Endometrium (tissue), 2 donors: Measurements from ENCODE around the gene MAGEA3.
"Not testable (repeated sequence)": the region's sequence is repeated elsewhere in the genome, so short reads cannot be mapped to it uniquely, and the experiment has no call there.

Experiments
- FAIRE-seq: peaks from 2 replicates; lab custom pipeline; 2012; peaks lifted over from hg19 to GRCh38; lab: Jason Lieb, UNC
- donor health status: control.
- donor health status: control.

The MAGEA3 gene

GRCh38 chrX:152697952-152698931 lies at the start of gene MAGEA3:
TSS of gene MAGEA3 (plus strand) at chrX:152698794. CDS start at chrX:152700833, 2,039 bp downstream.
- FAIRE-seq = not testable (repeated sequence)

- FAIRE-seq = no peak
These were observed 46.5 kb upstream of the MAGEA3 start for GRCh38 chrX:152652060-152652459.

GRCh38 chrX:152652467-152652866 lies 46.1 kb upstream of the MAGEA3 start:
- no peak for FAIRE-seq

GRCh38 chrX:152656087-152656486 lies 42.5 kb upstream of the MAGEA3 start:
- no peak for FAIRE-seq

GRCh38 chrX:152656890-152657289 lies 41.7 kb upstream of the MAGEA3 start:
- no peak for FAIRE-seq

GRCh38 chrX:152658302-152658701 lies 40.3 kb upstream of the MAGEA3 start:
- no peak for FAIRE-seq

- FAIRE-seq = no peak
These were observed 35.5 kb upstream of the MAGEA3 start for GRCh38 chrX:152663086-152663485.

- FAIRE-seq = no peak
These were observed 24.5 kb upstream of the MAGEA3 start for GRCh38 chrX:152674135-152674534.

GRCh38 chrX:152674652-152675051 lies 23.9 kb upstream of the MAGEA3 start:
- not testable (repeated sequence) for FAIRE-seq

GRCh38 chrX:152681012-152681411 lies 17.6 kb upstream of the MAGEA3 start:
- not testable (repeated sequence) for FAIRE-seq

GRCh38 chrX:152700390-152700789 lies 1.8 kb downstream of the MAGEA3 start:
- FAIRE-seq = not testable (repeated sequence)

GRCh38 chrX:152706500-152706899 lies 7.9 kb downstream of the MAGEA3 start:
- FAIRE-seq = not testable (repeated sequence)

- FAIRE-seq = not testable (repeated sequence)
These were observed 10.6 kb downstream of the MAGEA3 start, which contains the start of gene CSAG2 for GRCh38 chrX:152709173-152709572. TSS of gene CSAG2 (minus strand) at chrX:152709273. CDS start at chrX:152709112, 161 bp downstream.

GRCh38 chrX:152713195-152713594 lies 14.6 kb downstream of the MAGEA3 start:
- not testable (repeated sequence) for FAIRE-seq

GRCh38 chrX:152713815-152714787 lies 15.5 kb downstream of the MAGEA3 start, which contains the start of gene MAGEA2B:
TSS of gene MAGEA2B (plus strand) at chrX:152714628. CDS start at chrX:152717107, 2,479 bp downstream.
- FAIRE-seq = not testable (repeated sequence)

- FAIRE-seq = no peak
These were observed 26.8 kb downstream of the MAGEA3 start for GRCh38 chrX:152725409-152725808.

- FAIRE-seq = no peak
These were observed 34.8 kb downstream of the MAGEA3 start, which contains the start of the genes CSAG1 and MAGEA12 for GRCh38 chrX:152733261-152733975. TSS of gene CSAG1 (minus strand) at chrX:152733721. CDS start at chrX:152732460, 1,261 bp downstream. TSS of gene MAGEA12 (plus strand) at chrX:152733757. CDS start at chrX:152736162, 2,405 bp downstream.

GRCh38 chrX:152734143-152734858 lies 35.7 kb downstream of the MAGEA3 start:
- not testable (repeated sequence) for FAIRE-seq

- FAIRE-seq = no peak
These were observed 36.5 kb downstream of the MAGEA3 start for GRCh38 chrX:152735101-152735500.

- no peak for FAIRE-seq
These were observed 37.4 kb downstream of the MAGEA3 start for GRCh38 chrX:152735860-152736511.
